Measurements from ENCODE around the gene CAPZB.
A peak's percentile ranks its signal among the peaks of the same experiment; 100 is the strongest.

CAPZB gene

DNA sequence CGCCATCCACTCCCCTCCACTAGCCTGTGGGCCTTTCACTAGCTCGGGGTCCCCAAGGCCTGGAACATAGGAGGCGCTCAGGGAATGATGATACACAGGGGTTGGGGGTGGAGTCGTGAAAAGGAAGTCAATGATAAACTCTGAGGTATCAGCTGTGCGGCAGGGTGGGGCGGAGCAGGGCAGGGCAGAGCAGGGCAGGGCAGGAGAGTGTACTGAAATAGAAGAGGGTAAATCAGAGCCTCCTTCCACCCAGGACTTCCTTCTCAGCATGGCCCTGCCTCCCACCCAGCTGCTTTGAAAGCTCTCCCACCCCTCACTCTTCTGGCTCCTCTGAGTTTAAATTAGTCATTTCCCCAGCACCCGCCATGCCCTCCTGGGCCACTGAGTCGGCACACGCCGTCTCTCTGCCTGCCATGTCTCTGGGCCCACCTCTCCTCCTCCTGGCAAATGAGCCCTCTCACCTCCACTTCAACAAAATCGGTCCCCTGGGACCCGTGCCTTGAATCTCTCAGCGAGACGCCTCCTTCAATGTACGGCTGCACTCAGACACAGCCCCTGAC is 16.9 kb downstream of the CAPZB start:
- DNase-seq (ENCODE audit: low spot score): peak; percentile 72

DNA sequence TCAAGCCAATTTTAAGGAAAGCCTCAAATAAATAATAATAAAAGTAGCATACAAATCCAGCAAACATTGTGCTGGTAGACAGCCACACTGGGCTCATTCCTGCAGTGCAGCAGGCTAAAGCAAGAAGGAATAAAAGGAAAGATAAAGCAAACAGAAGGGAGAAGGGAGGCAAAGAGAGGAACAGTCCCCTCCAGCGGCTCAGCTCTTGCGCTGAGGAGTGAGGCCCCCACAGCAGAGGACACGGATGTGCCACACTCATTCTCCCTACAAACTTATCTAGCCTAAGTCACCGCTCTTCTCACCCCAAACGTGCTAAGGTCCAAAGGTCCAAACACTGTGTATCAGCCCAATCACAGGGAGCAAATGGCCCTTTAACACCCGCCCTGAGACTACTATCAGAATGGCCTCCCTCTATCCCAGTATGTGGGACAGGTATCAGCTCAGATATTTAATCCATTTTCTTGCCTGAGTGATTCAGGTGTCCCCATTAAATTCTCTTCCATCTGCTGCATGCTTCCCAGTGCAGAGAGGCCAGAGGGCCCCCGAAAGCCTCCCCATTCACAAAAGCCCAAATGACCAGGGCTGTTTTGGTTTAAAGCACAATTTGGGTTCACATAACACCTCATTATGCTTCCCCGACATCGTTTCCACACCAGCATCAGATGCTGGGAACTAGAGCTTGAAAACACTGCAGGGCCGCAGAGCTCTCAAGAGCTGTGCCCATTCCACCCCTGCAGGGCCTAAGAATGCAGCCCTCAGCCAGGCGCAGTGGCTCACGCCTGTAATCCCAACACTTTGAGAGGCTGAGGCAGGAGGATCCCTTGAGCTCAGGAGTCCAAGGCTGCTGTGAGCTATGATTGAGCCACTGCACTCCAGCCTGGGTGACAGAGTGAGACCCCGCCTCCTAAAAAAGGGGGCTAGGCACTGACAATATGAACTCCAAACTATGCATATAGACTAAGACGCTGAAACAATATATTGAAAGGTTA is 17.8 kb downstream of the CAPZB start:
- no peak for DNase-seq (ENCODE audit: low spot score)

DNA sequence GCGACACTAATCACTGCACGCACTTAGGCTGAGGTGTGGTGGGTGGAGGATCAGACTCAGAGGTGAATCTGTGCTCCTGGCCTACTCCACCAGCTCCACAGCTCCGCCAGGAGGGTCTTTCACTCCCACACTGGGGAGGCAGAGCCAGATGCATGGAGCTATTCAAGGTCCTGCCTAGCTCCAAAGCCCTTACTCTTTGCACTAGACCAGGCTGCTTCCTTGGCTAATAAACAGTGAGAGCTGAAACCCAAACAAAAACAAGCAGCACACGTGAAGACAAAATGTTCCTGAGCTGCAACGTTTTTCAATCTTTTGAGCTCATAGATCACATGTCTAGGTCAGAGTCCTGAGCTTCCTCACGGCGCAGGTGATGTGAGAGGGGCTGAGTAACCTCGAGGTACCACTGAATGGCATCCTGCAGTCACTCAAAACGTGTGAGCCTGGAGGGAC is 19.2 kb downstream of the CAPZB start:
- no peak for DNase-seq (ENCODE audit: low spot score)

DNA sequence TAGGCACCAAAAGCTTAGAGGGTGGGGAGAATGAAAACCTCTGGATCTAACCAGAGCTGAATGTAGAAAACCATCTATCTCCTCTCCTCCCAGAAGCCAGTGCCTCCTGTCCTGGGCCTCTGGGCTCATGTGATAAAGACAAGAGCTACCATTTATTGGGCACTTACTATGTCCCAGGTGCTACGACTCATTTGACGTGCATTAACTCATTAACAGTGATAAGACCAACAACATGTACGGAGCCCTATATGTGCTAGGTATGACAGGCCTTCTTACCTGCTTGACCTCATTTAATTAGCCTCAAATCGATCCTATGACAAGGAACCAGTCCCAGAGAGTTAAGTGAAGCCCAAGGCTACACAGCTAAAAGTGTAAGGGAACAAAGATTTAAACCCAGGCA is 19.7 kb downstream of the CAPZB start:
- no peak for DNase-seq (ENCODE audit: low spot score)

DNA sequence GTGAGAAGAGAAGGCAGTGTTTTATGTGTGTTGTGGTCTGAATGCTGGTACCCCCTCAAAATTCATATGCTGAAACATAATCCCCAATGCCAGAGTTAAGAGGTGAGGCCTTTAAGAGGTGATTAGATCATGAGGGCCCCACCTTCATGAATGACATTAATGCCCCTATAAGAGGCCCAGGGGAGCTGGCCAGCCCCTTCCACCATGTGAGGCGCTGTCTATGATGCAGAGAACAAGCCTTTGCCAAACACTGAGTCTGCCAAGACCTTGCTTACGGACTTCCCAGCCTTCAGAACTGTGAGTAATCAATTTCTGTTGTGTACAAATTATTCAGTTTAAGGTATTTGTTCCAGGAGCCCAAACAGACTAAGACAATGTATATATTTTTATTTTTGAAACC is 20.2 kb downstream of the CAPZB start:
- DNase-seq (ENCODE audit: low spot score): no peak

DNA sequence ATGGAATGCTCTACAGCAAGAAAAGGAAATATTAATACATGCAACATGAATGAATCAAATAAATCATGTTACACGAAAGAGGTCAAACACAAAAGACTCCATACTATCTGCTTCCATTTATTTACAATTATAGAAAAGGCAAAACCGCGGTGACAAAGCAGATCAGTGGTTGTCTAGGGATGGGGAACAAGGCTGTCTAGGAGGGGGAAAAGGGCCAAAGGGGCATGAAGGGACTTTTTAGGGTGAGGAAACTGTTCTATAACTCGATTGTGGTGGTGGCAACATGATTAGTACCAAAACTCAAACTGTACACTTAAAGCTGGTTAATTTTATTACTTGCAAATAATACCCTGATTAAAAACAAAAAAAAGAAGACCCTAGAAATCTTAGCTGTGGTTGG is 20.6 kb downstream of the CAPZB start:
- no peak for DNase-seq (ENCODE audit: low spot score)

DNA sequence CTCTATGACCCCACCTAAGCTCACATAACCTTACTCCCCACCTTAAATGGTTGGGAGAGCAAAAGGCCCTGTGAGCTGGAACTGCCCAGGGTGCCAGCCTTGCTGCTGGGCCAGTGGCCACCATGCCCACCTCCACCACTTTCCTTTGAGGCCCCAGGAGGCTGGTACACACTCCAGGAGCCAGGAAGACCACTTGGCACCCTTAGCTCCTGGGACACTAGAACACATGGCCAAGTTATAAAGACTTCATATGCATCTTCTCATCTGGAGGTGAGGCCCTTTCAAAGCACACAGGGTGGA is 21.9 kb downstream of the CAPZB start:
- DNase-seq (ENCODE audit: low spot score): no peak

DNA sequence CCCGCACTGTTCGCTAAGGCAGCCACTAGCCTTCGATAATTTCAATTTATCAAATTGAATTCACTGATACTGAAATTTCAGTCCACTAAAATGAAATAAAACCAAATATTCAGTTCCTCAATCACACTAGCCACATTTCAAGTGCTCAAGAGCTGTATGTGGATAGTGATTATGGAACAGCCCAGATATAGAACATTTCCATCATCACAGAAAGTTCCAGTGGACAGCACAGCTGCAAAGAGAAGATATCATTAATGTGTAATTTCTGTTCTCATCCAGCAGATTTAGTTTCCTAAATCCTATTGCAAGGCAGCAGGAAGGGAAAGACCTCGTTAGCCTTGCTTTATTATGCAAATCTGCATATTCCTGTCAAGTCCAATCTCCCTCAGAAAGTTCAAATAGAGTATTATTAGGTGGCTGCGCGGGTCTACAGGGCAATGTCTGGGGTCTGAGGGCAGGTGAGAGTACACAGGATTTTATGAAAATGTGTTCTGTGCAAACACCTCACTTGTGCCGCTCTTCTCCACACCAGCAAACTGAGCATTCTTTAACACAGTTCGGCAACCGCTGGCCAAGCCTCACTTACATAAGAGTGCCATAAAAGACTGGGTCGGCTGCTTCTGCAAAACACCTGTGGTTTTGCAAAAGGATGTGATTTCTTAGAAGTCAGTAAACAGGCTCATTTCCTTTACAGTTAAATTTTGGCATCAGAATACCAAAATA is 22.4 kb downstream of the CAPZB start:
- no peak for DNase-seq (ENCODE audit: low spot score)

DNA sequence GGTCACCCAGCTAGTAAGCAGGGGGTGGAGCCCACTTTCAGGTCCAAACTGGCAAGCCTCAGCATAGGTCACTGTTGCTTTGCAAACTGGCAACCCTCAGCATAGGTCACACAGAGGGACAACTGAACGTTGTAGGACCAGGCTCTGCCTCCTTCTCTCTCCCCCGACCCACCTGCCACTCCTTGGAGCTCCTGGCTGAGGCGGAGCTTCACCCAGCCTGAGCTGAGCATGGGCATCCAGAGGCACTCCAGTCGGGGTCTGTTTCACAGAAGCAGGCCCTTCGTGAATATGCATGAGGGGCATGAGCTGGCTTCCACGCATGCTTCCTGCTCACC is 24.2 kb downstream of the CAPZB start:
- no peak for DNase-seq (ENCODE audit: low spot score)

DNA sequence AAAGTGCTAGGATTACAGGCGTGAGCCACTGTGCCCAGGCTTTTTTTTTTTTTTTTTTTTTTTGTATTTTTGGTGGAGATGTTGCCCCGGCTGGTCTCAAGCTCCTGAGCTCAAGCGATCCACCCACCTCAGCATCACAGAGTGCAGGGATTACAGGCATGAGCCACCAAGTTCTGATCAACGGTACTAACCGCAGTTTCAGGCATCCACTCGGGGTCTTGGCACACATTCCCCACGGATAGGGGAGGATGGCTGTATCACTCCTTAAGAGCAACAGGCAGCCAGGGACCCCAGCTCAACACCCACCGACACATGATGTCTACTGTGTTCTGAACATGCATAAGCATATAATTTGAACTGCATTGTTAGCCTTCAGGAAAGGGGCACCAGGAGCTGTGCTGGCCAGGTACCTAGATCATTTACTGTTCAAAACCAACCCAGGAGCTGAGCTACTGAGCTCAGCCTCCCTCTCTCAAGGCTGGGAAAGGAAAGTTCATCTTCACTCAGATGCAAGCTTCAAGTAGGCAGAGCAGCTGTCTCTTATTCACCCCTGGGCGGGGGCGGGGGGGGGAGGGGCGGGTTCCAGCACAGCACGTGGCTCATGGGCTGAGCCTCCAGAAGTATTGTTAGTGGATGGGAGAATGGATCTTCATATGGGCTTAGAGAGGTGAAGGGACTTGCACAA is 24.7 kb downstream of the CAPZB start:
- DNase-seq (ENCODE audit: low spot score): no peak

DNA sequence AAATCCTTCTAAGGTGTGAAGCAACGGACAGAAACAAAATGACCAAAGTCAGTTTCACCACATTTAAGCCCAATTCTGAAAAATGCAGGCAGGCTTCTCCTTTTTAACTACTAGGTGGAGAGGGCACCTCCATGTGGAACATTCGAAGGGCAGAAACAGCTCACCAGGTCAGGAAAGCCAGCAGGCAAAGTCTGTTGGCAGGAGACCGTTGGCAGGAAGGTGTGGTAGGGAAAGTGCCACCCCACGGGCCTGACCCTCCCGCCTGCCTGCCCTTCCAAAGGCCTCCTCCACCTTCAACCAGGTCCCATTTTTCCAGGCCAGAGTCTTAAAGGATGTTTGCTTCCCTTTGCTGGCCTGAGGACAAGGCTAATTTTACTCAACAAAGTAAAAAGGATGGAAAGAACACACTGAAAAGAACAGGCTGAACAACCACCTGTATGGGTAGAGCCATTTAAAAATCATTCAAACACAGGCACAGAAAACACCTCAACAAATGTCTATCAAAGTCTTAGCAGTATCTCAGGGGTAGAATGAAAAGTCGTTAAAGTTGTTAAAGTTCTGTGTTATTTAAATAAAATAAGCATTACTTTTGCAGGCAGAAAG is 26.4 kb downstream of the CAPZB start:
- no peak for DNase-seq (ENCODE audit: low spot score)

DNA sequence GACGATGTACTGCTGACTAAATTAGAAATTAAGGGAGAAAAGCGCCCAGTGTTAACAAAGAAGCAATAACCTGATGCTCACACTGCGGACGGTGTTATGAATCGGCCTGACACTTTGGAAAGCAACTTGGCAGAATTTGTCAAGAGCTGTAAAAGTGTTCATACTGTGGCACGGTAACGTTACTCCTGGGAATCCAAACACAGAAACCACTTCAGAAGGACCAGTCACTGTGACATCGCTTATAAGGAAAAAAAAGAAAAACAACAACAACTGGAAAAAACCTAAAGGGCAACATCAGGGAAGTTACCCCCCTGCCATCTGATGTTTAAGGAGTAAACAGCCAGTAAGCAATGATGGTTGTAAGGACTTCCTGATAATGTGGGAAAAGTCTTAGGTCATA is 27.7 kb downstream of the CAPZB start:
- DNase-seq (ENCODE audit: low spot score): no peak

DNA sequence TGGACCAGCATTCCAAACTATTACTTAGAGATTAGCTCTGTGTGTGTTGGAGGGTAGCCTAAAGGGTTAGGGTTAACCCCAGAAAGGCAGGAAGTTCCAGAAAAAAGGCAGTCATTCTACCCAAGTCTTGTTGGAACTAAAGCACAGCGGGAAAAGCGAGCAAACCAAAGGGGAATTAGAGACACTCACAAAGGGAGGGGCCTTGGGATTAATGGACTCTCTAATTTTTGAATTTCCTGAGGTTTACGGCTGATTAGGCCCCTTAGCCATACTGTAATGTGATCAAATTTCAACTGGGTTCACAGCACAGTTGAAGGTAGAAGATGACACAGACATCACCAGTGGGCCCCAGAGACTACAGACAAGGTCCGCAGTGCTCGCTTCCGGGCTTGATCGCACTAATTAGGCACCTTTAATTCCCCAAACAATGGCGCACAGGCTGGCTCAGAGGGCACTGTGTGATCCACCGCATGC is 28.3 kb downstream of the CAPZB start:
- no peak for DNase-seq (ENCODE audit: low spot score)

DNA sequence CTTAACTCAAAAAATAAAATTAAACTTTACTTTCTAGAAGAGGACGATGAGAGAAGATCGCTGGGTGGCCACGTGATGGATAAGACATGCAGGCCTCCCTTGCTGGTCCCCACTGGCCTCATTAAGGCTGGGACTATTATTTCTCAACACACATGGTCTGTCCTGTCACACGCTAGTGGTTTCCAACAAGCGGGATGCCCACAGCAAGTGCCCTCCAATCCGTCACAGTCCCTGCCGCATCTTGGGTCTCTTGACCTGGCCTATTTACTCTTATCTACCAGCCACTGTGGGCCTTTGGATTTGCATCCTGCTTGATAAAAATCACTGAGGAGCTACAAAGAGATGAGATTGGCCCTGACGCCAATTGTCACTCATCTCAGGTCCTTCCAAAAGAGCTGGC is 30.0 kb downstream of the CAPZB start:
- no peak for DNase-seq (ENCODE audit: low spot score)

DNA sequence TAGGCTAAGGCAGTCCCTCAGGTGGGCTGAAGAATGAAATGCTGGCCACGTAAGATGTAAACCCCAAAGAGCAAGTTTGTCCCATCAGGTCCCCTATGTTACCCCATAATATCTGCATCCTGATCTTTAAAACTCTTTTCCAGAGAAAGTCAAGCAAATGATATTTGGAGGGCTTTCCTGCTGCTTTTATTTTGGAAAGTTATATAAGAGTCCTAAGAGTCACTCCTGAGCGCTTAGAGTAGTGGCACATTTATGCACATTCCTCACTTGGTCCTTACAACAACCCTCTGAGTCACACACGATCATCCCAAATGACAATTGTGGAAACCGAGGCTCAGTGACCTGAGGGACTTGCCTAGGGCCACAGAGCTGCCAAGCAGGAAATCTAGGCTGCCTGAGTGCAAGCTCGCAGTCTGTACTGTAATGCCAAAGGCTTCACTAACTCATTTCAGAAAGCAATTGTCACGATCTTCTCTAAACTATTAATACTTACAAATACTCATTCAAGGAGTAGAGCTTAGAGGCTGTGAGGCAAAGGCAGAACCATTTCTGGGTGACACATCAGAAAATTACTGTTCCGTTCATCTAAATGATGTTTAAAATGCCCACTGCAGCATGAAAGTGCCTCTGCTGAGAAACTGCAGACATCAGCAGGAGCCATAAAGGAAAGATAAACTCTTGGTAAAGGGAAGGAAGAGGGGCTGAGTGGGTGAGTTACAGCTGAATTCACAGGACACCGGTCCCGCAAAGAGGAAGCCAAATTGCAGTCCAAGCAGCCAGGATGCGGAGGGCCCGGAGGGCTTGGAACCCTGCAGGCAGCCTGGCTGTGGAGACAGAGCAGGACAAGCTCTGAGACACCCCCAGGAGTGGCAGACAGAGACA is 30.8 kb downstream of the CAPZB start:
- DNase-seq (ENCODE audit: low spot score): no peak

DNA sequence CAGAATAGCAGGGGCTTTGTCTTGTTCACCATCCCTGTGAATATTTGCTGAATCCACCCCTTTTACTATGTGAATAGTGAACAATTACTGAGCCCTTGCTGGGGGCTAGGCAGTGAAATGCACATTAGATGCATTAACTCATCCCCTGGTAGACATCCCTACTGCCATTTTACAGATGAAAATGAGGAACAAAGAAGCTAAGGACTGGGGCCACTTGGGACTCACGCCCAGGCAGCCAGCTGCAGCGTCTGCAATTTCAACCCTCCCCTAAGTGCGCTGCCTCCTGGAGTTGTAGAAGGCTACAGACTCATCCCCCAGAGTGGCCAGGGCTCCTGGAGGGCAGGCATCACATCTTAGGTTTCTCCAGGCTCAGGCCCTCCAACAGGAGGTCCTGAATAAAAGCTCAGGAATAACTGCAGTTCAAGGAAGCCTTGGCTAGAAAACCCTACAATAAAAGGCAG is 31.6 kb downstream of the CAPZB start:
- no peak for DNase-seq (ENCODE audit: low spot score)

DNA sequence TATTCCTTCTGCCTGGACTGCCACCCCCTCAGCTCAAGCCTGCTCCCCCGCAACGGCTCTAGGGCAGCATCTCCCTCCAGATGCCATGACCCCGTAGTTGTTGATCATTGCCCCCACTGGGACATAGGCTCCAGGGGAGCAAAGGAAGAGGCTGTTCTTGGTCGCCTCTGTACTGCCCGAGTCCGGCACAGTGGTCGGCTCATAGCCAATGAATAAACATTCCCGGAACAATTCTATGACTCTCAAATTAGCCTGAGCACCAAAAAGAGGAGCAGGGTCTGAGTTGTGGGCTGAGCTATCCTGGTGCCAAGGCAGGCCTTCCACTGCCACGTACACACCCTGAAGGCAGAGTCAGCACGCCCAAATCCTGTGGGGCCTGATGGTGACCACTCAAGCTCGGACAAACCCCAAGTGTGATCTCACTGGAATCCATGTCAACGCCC is 33.1 kb downstream of the CAPZB start:
- no peak for DNase-seq (ENCODE audit: low spot score)

DNA sequence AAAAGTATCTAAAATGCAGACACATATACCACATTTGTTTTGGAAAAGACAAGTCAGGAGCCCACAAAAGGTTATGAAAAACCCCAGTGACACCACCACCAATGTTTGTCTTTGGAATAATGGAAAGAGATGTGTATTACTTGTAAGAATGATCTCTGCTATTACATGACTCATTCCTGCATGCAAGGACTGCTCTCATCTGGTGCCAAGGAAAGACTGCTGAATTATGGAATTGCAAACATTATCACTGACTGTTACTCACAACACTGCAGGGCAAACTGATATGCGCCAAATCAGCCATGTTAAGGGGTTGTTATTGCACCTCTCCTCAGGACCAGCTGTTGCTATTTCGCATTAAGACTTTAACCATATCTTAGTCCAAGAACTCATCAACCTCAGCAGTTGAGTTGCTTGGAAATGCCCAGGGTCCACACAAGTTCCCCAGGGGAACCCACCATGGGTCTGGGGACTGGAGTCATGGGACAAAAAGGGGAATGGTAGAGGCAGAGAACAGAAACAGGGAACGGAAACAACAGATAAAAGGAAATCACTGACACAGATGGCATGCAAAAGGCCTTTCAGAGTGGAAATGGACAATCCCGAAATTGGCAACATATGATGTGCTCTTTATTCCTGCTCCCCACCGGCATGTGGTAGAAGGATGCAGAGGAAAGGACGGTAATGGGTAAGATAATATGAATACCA is 34.4 kb downstream of the CAPZB start:
- DNase-seq (ENCODE audit: low spot score): peak; percentile 32

DNA sequence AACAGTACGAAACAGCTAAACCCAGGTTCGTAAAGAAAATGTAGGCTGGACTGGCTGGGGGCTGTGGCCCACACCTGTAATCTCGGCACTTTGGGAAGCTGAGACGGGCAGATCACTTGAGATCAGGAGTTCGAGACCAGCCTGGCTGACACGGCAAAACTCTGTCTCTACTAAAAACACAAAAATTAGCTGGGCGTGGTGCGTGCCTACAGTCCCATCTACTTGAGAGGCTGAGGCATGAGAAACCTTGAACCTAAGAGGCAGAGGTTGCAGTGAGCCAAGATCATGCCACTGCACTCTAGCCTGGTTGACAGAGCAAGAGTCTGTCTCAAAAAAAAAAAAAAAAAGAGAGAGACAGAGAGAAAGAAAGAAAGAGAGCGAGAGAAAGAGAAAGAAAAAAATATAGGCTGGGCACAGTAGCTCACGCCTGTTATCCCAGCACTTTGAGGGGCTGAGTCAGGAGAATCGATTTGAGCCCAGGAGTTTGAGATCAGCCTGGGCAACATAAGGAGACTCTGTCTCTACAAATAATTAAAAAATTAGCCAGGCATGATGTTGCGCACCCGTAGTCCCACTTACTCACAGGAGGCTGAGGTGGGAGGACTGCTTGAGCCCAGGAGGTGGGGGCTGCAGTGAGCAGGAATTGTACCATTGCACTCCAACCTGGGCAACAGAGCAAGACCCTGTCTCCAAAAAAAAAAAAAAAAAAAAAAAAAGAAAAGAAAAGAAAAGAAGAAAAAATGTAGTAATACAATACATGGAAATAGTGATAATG is 35.7 kb downstream of the CAPZB start:
- DNase-seq (ENCODE audit: low spot score): no peak

Measured in SW480 (cell line).